Hematopoietic multipotent progenitor cell treated with erythropoietin and hydrocortisone succinate and interleukin-3 and kit ligand, for 4 days (in vitro differentiated cells): ENCODE results near the gene ENTREP3.
"Not testable (repeated sequence)": the region's sequence is repeated elsewhere in the genome, so short reads cannot be mapped to it uniquely, and the experiment has no call there.

Experiments
- DNase-seq: peaks from one replicate; pipeline ENCODE4 v3.0.0-alpha.2; 2015

Gene ENTREP3

GRCh38 chr1:155250633-155251449 is 4.4 kb downstream of the ENTREP3 start:
- DNase-seq, result peak; percentile 98

GRCh38 chr1:155250246-155250632 is 5.0 kb downstream of the ENTREP3 start:
- peak; percentile 75 for DNase-seq

GRCh38 chr1:155247667-155248553 is 7.4 kb downstream of the ENTREP3 start:
- DNase-seq, result peak; percentile 94

- DNase-seq, result not testable (repeated sequence)
These were observed 8.5 kb downstream of the ENTREP3 start for GRCh38 chr1:155246796-155247195.

- no peak for DNase-seq
These were observed 10.1 kb downstream of the ENTREP3 start for GRCh38 chr1:155245163-155245524.

GRCh38 chr1:155244368-155245162 is 10.7 kb downstream of the ENTREP3 start:
- peak; percentile 100 for DNase-seq

- no peak for DNase-seq
These were observed 12.4 kb downstream of the ENTREP3 start for GRCh38 chr1:155242805-155243358.

GRCh38 chr1:155241841-155242264 is 13.4 kb downstream of the ENTREP3 start:
- peak; percentile 72 for DNase-seq

- DNase-seq, result peak; percentile 93
These were observed 14.1 kb downstream of the ENTREP3 start for GRCh38 chr1:155241069-155241679.

- no peak for DNase-seq
These were observed 18.8 kb downstream of the ENTREP3 start for GRCh38 chr1:155236451-155236850.

- not testable (repeated sequence) for DNase-seq
These were observed 19.9 kb downstream of the ENTREP3 start for GRCh38 chr1:155235375-155235774.

- DNase-seq, result not testable (repeated sequence)
These were observed 21.8 kb downstream of the ENTREP3 start for GRCh38 chr1:155233502-155233901.

- not testable (repeated sequence) for DNase-seq
These were observed 23.0 kb downstream of the ENTREP3 start for GRCh38 chr1:155232001-155232978.

- DNase-seq, result not testable (repeated sequence)
These were observed 24.0 kb downstream of the ENTREP3 start for GRCh38 chr1:155231302-155231701.

GRCh38 chr1:155228096-155228427 is 27.2 kb downstream of the ENTREP3 start:
- no peak for DNase-seq

GRCh38 chr1:155227261-155228095 is 27.8 kb downstream of the ENTREP3 start:
- peak; percentile 100 for DNase-seq

GRCh38 chr1:155226910-155227260 is 28.4 kb downstream of the ENTREP3 start:
- peak; percentile 85 for DNase-seq

- DNase-seq, result peak; percentile 96
These were observed 28.9 kb downstream of the ENTREP3 start for GRCh38 chr1:155226188-155226909.

GRCh38 chr1:155225404-155225759 is 29.9 kb downstream of the ENTREP3 start:
- not testable (repeated sequence) for DNase-seq
